HG03025 (cell line): ENCODE measurements around the gene STXBP5.
A peak's percentile ranks its signal among the peaks of the same experiment; 100 is the strongest.

Experiments
- ATAC-seq: cut with Tn5 transposase; IDR thresholded peaks from one replicate; pipeline ENCODE4 v1.9.1; 2021; ENCODE audit warnings: mild to moderate bottlenecking, moderate library complexity; ENCODE audit not compliant: unreplicated experiment, low FRiP score

The STXBP5 gene

GRCh38 chr6:147282566-147282959, 78.3 kb downstream of the STXBP5 start:
- ATAC-seq: no peak

- ATAC-seq: no peak
Measured at GRCh38 chr6:147283460-147283859, 79.2 kb downstream of the STXBP5 start.

- no peak for ATAC-seq
Measured at GRCh38 chr6:147285087-147285855, 81.1 kb downstream of the STXBP5 start.

GRCh38 chr6:147287869-147288271, 83.7 kb downstream of the STXBP5 start:
- no peak for ATAC-seq

- no peak for ATAC-seq
Measured at GRCh38 chr6:147297124-147297523, 92.9 kb downstream of the STXBP5 start.

- no peak for ATAC-seq
Measured at GRCh38 chr6:147297663-147298316, 93.6 kb downstream of the STXBP5 start.

GRCh38 chr6:147298461-147298860, 94.2 kb downstream of the STXBP5 start:
- ATAC-seq: no peak

GRCh38 chr6:147299035-147299434, 94.8 kb downstream of the STXBP5 start:
- ATAC-seq: no peak

- ATAC-seq: no peak
Measured at GRCh38 chr6:147301070-147301469, 96.9 kb downstream of the STXBP5 start.

- ATAC-seq: no peak
Measured at GRCh38 chr6:147304016-147304415, 99.8 kb downstream of the STXBP5 start.

GRCh38 chr6:147310521-147310920, 106.3 kb downstream of the STXBP5 start:
- no peak for ATAC-seq

- no peak for ATAC-seq
Measured at GRCh38 chr6:147311218-147311617, 107.0 kb downstream of the STXBP5 start.

GRCh38 chr6:147321260-147321659, 117.0 kb downstream of the STXBP5 start:
- no peak for ATAC-seq

GRCh38 chr6:147322299-147323162, 118.3 kb downstream of the STXBP5 start:
- ATAC-seq: peak; percentile 97

- ATAC-seq: no peak
Measured at GRCh38 chr6:147325557-147325956, 121.3 kb downstream of the STXBP5 start.

- ATAC-seq: no peak
Measured at GRCh38 chr6:147331401-147331800, 127.2 kb downstream of the STXBP5 start.

- ATAC-seq: no peak
Measured at GRCh38 chr6:147337921-147338320, 133.7 kb downstream of the STXBP5 start.

GRCh38 chr6:147341486-147341885, 137.3 kb downstream of the STXBP5 start:
- no peak for ATAC-seq

- ATAC-seq: no peak
Measured at GRCh38 chr6:147345902-147346301, 141.7 kb downstream of the STXBP5 start.

GRCh38 chr6:147347179-147347881, 143.1 kb downstream of the STXBP5 start:
- no peak for ATAC-seq
